GM21717 (cell line): ENCODE measurements around the gene MAP3K20.
A peak's percentile ranks its signal among the peaks of the same experiment; 100 is the strongest.
"Not testable (repeated sequence)": the region's sequence is repeated elsewhere in the genome, so short reads cannot be mapped to it uniquely, and the experiment has no call there.

Experiments used
- ATAC-seq: cut with Tn5 transposase; IDR thresholded peaks from one replicate; pipeline ENCODE4 v1.9.1; 2021; ENCODE audit warnings: mild to moderate bottlenecking, moderate library complexity; ENCODE audit not compliant: unreplicated experiment

MAP3K20 gene

DNA sequence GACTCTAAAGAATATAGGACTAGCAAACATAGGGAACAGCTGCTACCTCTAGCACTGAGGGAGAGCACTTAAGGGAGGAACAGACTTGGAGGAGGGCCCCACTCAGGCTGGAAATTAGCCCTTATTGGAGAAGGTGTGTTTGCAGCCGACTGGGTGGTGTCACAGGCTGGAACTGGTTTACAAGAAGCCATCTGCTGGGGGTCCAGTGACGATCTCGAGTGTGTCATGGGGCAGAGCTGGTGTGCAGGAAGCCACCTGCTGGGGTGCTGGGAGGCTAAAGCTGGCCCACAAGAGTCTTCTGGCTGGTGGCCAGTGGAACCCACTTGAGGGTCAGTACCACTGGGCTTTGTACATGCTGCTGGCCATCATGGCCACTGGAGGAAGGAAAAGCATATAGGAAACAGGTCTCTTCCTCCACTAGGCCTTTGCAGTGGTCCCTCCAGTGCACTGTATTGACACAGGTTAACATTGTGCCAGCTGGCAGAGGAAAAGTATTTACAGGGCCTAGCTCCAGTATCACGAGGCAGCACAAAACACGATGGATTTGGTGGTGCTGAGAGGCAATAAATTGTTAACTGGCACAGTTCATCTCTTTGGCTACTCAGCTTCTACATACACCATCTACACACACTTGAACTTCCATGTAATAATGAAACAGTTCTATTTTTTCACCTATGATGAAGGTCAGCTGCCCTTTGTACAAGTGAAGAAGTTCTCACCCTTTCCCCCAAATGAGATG, 43.6 kb downstream of the MAP3K20 start:
- peak; percentile 53 for ATAC-seq

- peak; percentile 57 for ATAC-seq
Observed at GRCh38 chr2:173119944-173120343, 44.3 kb downstream of the MAP3K20 start.

DNA sequence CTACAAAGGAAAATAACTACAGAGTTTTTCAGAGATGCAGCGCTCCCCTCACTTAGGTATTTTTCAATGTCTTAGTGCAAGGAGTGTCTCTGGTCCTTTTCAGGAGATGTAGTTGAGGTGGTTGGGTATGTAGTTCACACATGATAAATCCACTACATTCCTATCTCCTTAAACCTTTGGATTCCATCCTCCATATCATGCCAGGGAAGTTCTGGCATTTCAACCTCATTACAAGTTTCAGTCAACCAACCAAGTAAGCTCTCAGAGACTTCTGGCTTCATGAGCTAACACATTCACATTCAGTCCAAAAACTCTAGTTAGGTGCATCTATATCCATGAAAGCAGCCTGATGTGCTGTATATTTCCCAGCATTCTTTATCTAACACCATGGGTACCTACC, 47.3 kb downstream of the MAP3K20 start:
- ATAC-seq = no peak

GRCh38 chr2:173124441-173124840, 48.8 kb downstream of the MAP3K20 start:
- no peak for ATAC-seq

GRCh38 chr2:173126819-173127218, 51.2 kb downstream of the MAP3K20 start:
- no peak for ATAC-seq

- not testable (repeated sequence) for ATAC-seq
Observed at GRCh38 chr2:173128132-173128531, 52.5 kb downstream of the MAP3K20 start.

DNA sequence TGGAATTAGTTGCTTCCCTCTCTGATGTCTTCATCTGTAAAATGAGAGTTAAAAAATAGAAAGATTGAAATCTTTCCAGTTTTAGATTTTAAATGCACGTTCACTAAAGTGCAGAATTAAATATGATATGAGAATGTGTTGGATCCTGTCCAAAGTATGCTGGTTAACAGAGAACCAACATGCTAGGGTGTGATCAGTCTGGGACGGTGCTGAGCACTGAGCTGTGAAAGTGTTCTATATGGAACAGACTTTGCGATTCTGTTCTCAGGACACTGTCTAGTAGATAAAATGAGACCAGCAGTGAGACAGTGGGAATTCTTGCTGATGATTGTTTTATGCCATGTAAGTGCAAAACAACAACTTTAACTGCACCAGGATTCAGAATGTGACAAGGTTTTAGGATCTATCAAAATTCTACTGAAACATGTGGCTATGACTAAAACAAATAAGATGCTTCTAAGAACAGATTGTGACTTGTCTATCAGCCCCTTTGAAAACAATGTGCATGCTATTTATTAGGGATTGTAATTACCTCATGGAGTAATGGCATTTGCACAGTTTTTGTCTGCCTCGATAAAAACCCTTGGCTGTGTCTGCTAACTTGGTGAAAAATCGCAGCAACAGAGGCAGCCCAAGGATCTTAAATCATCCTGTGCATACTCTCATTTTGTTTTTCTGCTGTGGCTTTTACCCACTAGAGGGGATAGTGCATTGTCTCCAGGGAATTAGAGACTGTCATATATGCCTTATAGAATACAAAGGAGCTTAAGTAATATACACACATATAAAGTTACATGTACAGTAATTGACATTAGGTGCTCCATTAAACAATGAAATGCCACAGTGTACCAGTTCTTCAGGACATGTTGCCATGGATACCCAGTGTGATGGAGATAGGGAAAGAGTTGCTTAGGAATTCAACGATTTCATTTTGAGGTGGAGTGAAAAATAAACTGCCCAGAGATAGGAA, 55.1 kb downstream of the MAP3K20 start:
- no peak for ATAC-seq

DNA sequence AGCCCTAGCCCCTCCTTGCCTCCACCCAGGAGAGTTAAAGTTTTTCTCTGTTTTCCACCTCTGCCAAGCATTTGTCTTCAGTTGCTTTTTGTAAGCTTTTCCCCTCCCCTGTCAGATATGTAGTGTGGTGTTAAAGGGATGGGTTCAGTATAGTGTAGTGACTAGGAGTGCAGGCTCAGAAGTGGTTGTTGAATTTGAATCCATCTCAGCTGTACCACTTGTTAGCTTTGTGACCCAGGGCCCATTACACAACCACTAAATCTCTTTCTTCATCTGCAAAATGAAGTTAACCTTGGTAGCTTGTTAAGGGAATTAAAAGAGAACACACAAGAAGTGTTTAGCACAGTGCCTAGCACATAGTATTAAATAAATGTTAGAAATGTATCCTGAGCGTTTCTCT, 56.9 kb downstream of the MAP3K20 start:
- no peak for ATAC-seq

GRCh38 chr2:173134703-173135102, 59.1 kb downstream of the MAP3K20 start:
- ATAC-seq = no peak

GRCh38 chr2:173136067-173136466, 60.4 kb downstream of the MAP3K20 start:
- ATAC-seq = no peak

DNA sequence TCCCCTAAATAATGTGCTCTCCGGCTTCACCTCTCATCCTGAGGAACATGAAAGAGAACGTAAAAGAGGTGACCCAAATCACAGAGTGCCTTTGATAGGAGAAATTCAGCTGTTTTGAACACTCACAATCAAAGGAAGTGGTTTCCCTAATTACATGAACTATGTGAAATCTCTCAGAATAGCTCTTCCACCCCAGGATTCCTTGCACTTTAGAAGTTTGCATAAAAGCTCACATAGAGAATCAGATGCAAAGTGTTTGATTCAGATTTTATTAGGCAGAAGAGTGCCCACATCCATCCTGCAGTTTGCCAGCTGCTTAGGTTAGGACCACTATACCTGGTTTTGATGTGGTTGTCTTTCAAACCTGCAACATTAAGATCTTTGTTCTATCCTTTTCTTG, 61.0 kb downstream of the MAP3K20 start:
- ATAC-seq = no peak

- no peak for ATAC-seq
Observed at GRCh38 chr2:173137610-173138009, 62.0 kb downstream of the MAP3K20 start.

GRCh38 chr2:173138962-173139361, 63.3 kb downstream of the MAP3K20 start:
- no peak for ATAC-seq

DNA sequence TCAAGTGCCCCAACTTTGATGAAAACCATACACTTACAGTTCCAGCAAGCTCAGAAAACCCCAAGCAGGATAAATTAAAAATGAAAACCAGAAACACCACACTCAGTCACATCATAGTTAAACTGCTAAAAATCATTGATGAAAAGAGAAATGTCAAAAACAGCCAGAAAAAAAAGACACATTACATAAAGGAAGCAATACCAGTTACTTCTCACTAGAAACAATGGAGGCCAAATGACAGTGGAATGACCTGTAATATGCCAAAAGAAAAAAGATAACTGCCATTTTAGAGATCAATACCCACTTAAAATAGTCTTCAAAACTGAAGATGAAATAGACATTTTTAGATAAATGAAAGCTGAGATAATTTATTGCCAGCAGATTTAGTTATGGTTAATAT, 66.0 kb downstream of the MAP3K20 start:
- ATAC-seq = no peak

GRCh38 chr2:173145454-173145853, 69.8 kb downstream of the MAP3K20 start:
- no peak for ATAC-seq

DNA sequence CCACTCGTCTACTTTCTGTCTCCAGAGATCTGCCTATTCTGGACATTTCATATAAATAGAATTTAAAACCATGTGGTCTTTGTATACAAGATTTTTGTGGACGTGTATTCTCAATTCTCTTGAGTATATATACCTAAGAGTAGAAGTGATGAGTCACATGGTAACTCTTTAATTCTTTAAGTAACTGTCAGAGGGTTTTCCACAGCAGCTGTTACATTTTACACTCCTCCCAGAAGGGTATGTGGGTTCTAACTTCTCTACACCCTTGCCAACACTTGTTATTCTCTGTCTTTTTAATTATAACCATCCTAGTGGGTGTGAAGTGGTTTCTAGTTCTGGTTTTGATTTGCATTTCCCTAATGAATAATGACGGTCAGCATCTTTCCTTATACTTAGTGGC, 70.9 kb downstream of the MAP3K20 start:
- ATAC-seq = no peak

DNA sequence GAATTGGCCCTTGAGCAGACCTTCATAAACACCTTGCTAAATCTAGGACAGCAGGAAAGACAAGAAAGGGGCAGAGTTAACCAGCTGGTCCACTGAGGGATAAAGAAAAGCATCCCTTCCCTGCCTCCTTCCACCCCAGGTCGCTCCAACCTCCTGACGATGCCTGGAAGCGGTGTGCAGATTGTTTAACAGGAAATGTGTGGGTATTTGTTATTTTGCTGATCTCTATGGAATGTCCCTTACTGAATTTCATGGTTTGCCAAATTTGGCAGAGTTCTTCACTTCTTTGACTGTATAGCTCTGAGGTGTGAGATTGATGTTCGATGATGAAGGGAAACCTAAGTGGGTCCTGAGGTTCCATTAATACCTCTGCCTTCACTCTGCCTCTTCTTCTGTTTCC, 72.9 kb downstream of the MAP3K20 start:
- ATAC-seq = no peak

DNA sequence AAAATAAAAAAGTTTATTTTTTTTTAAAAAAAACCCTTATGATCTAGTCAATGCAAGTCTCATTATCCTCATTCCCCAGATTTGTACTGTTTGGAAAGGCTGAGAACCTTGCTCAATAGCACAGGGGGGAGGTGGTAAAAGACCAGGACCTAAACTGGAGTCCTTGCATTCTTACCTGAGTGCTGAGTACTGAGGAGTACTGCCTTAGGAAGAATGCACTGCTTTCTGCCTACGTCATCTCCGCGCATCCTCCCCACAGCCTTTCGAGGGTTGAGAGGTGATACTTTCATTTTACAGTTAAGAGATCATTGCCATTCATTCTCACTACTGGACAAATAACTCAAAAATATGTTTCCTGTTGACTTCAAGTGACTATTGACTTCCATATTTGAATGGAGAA, 73.8 kb downstream of the MAP3K20 start:
- peak; percentile 58 for ATAC-seq

GRCh38 chr2:173150087-173150486, 74.4 kb downstream of the MAP3K20 start:
- ATAC-seq = no peak

GRCh38 chr2:173150963-173151362, 75.3 kb downstream of the MAP3K20 start:
- ATAC-seq = no peak

GRCh38 chr2:173151671-173152401, 76.2 kb downstream of the MAP3K20 start:
- ATAC-seq = peak; percentile 57
